HG03457 (cell line): ENCODE results near the gene IL4R.
"Not testable (repeated sequence)": the region's sequence is repeated elsewhere in the genome, so short reads cannot be mapped to it uniquely, and the experiment has no call there.

Source experiments
- ATAC-seq: cut with Tn5 transposase; IDR thresholded peaks from one replicate; pipeline ENCODE4 v1.9.1; 2021; ENCODE audit warnings: moderate number of reproducible peaks; ENCODE audit not compliant: unreplicated experiment

IL4R gene

GRCh38 chr16:27287887-27288286, 25.9 kb upstream of the IL4R start:
- no peak for ATAC-seq

DNA sequence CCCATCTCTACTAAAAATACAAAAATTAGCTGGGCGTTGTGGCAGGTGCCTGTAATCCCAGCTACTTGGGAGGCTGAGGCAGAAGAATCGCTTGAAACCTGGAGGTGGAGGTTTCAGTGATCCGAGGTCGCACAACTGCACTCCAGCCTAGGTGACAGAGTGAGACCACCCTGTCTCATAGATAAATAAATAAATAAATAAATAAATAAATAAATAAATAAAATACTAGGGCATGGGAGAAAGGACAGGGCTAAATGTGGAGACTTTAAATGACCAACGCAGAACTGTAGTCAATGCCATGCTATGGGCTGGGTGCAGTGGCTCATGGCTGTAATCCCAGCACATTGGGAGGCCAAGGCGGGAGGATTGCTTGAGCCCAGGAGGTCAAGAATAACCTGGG, 25.5 kb upstream of the IL4R start:
- not testable (repeated sequence) for ATAC-seq

- no peak for ATAC-seq
Measured at GRCh38 chr16:27289669-27290068, 24.1 kb upstream of the IL4R start.

GRCh38 chr16:27290562-27290961, 23.2 kb upstream of the IL4R start:
- ATAC-seq = no peak

DNA sequence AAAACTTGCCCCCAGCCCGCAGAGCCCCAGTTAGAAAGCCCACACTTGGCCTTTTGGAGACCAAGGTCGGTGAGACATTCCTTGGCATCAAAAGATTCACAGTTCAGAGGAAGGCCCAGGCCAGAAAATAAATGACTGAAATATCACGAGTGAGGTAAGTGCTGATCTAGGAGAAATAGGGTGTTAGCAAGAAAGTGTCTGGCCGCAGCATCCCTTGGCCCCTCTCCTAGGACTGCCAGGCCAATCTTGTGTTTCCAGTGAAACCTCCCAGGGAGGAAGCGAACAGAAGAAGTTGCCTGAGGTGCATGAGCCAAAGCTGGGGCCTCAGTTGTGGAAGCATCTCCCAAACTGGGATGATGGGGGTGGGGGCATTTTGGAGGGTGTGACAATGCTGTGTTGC, 22.7 kb upstream of the IL4R start:
- no peak for ATAC-seq

- ATAC-seq = no peak
Measured at GRCh38 chr16:27291722-27292240, 22.0 kb upstream of the IL4R start.

GRCh38 chr16:27293343-27293742, 20.4 kb upstream of the IL4R start:
- ATAC-seq = no peak

- ATAC-seq = no peak
Measured at GRCh38 chr16:27298132-27298531, 15.6 kb upstream of the IL4R start.

GRCh38 chr16:27301236-27301861, 12.4 kb upstream of the IL4R start:
- no peak for ATAC-seq

- no peak for ATAC-seq
Measured at GRCh38 chr16:27302126-27302525, 11.6 kb upstream of the IL4R start.

DNA sequence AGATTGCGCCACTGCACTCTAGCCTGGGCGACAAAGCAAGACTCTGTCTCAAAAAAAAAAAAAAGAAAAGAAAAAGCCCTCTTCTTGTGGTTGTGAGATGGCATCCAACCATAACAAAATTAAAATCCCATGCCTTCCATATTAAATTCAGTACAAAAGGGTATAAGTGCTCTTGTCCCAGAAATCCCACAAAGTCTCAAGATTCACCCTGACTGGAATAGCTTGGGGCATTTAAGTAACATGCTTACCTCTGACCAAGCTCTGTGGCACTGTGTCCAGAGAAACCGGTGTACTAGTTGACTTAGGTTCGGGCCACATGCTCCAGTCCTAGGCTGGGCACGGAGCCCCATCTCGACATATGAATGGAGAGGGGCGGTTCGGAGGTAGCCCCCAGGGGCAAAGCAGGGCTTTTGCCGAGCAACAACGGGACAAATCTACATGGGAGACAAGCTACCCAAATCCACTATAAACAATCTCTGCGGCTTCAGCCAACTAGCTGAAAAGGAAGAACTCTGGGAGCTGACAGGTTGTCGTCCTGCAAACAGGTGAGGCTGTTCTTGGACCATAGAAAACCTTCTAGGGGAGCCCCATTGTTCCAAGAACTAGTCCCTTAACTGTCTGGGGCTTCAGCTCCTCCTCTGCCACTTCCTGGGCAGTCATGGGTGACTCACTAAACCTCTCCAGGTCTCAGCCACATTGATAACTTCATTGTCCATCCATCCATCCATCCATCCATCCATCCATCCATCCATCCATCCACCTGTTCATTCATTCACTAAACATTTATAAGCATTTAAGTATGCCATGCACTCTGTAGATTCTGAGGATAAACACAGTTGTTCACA, 10.3 kb upstream of the IL4R start:
- ATAC-seq = no peak

- no peak for ATAC-seq
Measured at GRCh38 chr16:27304102-27304501, 9.7 kb upstream of the IL4R start.

DNA sequence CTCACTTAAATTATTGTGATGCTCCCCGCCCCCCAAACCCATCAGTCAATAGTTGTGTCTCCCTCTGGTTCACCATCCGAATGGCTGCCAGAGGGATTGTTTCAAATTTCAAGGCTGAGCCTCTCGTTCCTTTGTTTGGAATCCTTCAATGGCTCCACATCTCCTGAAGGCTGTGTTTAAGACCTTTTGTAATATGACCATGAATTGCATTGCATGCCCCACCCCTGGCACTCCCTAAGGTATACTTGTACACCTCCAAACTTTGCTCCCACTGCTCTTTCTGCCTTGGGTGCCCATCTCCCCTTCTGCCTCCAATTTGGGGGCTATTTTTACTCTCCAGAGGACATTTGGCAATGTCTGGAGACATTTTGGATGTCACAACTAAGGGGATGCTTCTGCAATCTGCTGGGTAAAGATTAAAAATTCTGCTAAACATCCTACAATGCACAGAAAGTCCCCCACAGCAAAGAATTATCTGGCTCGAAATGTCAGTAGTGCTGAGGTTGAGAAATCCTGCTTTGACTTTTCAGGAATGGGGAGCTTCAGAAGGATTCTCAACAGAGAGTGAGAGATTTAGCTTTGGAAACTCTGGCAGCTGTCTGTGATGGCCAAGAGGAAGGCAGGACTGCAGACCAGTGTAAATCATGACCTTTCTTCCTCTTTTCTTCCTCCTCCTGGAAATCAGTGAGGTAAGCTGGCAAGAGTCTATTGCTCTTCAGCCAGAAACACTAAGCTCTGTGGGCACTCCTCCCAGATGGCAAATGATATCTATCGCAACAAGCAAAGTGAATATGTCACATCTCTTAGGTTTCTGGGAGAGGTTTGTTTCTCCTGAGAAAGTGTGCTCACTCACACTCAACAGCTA, 8.7 kb upstream of the IL4R start:
- no peak for ATAC-seq

- ATAC-seq = no peak
Measured at GRCh38 chr16:27305839-27306442, 7.8 kb upstream of the IL4R start.

GRCh38 chr16:27308792-27309191, 5.0 kb upstream of the IL4R start:
- ATAC-seq = no peak

DNA sequence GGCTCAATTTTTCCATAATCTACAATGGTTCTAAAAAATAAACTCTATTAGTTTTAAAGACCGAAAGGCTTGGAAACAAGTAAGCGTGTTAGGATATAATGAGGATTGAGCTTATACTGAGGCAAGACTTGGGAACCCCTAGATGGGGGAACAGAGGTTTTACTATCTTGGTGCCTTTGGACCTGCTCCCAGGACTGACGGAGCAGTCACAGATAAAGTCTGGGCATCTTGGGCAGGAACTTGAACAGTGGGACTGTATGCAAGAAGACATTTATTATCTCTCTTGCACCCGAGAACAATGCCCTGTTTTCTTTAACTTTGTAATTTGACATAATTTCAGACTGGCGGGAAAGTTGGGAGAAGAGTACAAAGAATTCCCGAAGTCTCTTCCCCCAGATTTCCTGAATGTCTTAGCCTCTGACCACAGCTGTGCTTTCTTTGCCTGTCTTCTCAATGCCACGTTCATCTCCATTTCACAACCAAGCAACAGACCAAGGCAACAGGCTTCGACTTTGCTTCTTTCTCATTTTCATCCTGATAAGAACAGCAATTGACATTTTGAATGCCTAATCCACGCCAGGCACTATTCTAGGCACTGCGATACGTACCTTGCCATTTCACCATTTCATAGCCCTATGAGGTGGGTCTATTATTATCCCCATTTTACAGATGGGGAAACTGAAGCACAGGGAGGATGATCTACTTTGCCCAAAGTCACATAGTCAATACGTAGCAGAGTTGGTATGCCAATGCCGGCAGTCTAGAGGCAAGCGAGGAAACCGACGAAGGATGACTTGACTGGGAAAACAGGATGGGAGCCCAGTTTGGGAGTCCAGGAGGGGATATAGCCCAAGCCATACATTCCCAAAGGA, 3.0 kb upstream of the IL4R start:
- no peak for ATAC-seq

DNA sequence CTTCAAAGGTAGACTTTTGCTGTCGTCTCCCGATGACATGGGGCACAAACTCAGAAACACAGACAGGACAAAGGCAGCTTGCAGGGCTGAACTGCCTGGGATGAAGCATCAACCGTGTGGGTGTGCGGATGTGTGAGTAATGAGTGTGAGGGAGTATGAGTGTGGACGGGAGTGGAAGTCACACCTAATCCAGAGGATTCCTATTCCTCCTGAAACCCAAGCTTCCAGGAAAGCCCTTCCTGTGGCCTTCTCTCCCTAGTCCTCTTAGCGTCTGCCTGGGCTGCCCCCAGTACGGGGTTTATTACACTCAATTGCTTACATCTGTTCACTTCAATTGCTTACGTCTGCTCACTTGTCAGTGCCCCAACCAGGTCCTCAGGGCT, 2.3 kb upstream of the IL4R start:
- ATAC-seq = no peak

- ATAC-seq = no peak
Measured at GRCh38 chr16:27311897-27312303, 1.9 kb upstream of the IL4R start.

GRCh38 chr16:27312580-27313421, 973 bp upstream of the IL4R start:
- no peak for ATAC-seq
